ENCODE measurements around the gene SMARCA4.
"Not testable (repeated sequence)": the region's sequence is repeated elsewhere in the genome, so short reads cannot be mapped to it uniquely, and the experiment has no call there.

SMARCA4 gene

DNA sequence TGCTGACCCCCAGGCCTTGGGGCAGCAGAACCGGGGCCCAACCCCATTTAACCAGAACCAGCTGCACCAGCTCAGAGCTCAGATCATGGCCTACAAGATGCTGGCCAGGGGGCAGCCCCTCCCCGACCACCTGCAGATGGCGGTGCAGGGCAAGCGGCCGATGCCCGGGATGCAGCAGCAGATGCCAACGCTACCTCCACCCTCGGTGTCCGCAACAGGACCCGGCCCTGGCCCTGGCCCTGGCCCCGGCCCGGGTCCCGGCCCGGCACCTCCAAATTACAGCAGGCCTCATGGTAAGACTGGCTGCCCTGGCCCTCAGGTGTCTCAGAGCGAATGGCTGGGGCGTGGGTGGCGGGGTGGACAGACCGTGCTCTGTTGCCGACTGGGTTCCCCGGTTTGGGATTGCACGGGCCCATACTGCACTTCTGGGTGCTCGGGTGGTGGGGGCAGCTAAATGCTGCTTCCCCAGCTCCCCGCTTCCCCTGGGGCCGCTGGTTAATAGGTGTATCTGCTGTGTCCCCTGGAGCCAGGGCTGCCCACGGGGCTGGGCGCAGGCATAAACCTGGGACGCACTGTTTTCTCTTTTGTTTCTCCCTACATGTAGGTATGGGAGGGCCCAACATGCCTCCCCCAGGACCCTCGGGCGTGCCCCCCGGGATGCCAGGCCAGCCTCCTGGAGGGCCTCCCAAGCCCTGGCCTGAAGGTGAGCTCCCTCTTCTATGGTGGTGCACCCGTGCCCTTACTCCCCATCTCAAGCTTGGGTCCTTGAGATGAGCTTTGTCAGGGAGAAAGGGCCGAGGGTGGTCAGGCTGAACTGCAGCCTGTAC, 25.7 kb downstream of the SMARCA4 start:
- TF ChIP-seq FOXA1 (IDR thresholded peaks at IDR 0.05) (no peak), TARDBP (IDR thresholded peaks at IDR 0.05) (no peak), ARNT (IDR thresholded peaks at IDR 0.05) (no peak), ZNF384 (IDR thresholded peaks at IDR 0.05) (no peak), CTBP1 (IDR thresholded peaks at IDR 0.05; ENCODE audit: borderline replicate concordance) (no peak)
- ChIA-PET POLR2A (no interaction called here), CTCF (interaction anchor here (0.6 kb wide), 1 partner anchor 15 kb away, joined by 3 read pairs; no protein-coding TSS in a partner anchor)
- DNase-seq (ENCODE audit: extremely low spot score): no peak

DNA sequence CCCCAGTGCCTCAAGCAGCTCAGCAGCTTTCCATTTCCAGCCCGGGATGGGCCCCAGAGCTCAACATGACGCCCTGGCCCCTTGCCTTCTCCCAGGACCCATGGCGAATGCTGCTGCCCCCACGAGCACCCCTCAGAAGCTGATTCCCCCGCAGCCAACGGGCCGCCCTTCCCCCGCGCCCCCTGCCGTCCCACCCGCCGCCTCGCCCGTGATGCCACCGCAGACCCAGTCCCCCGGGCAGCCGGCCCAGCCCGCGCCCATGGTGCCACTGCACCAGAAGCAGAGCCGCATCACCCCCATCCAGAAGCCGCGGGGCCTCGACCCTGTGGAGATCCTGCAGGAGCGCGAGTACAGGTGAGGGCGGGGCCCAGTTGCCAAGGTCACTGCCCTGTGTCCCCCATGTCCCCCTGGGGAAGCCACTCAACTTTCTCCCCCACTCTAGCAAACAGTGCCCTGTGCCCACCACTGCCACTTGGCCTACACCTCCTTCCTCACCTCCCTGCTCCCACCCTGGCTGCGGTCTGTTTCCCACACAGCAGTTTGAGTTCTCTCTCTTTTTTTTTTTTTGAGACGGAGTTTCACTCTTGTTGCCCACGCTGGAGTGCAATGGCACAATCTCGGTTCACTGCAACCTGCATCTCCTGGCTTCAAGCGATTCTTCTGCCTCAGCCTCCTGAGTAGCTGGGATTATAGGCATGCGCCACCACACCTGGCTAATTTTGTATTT, 26.9 kb downstream of the SMARCA4 start:
- DNase-seq (ENCODE audit: extremely low spot score): no peak
- no peak for TF ChIP-seq HDGF (IDR thresholded peaks at IDR 0.05; ENCODE audit: borderline replicate concordance)
- TF ChIP-seq SUZ12 (IDR thresholded peaks at IDR 0.05): no peak
- no peak for TF ChIP-seq TARDBP (IDR thresholded peaks at IDR 0.05)
- no peak for TF ChIP-seq ZNF384 (IDR thresholded peaks at IDR 0.05)
- CTCF ChIA-PET: no interaction called here
- POLR2A ChIA-PET: no interaction called here

DNA sequence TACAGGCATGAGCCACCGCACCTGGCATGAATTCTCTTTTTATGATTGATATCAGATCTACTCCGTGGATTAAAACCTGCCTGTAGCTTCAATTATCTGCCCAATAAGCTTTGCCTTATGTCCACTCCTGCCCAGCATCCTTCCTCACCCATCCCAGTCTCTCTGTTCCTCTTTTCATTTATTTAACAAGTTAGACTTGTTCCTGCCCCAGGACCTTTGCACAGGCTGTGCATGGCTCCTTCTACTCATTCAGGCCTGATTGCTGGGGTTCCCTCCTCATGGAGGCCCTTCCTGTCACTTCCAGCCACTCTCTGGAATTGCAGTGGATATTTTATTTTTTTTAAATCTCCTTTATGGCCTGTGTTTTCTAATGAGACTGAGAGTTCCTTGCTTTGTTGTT, 27.6 kb downstream of the SMARCA4 start:
- TF ChIP-seq ZNF384 (IDR thresholded peaks at IDR 0.05): no peak
- DNase-seq (ENCODE audit: extremely low spot score): no peak
- ChIA-PET POLR2A (no interaction called here), CTCF (no interaction called here)

DNA sequence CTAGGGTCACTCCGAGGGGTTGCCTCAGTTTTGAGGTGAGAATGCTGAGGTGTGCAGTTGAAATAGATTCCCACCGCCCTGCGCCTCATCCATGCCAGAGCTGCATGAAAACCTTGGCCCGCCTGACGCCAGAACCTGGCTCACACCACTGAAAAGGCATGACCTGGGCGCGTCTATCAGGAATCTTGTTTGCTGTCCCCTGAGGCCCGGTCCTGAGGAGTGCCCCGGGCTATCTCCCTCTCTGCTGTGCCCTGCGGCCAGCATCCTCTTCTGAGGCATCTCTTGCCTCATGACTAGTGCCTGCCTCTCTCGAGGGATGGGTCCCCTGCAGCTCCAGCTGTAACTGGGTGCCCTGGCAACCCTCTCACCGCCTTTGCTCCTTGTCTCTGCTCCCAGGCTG, 28.1 kb downstream of the SMARCA4 start:
- DNase-seq (ENCODE audit: extremely low spot score): no peak
- POLR2A ChIA-PET: no interaction called here
- CTCF ChIA-PET: no interaction called here
- TF ChIP-seq, protein P1, sequence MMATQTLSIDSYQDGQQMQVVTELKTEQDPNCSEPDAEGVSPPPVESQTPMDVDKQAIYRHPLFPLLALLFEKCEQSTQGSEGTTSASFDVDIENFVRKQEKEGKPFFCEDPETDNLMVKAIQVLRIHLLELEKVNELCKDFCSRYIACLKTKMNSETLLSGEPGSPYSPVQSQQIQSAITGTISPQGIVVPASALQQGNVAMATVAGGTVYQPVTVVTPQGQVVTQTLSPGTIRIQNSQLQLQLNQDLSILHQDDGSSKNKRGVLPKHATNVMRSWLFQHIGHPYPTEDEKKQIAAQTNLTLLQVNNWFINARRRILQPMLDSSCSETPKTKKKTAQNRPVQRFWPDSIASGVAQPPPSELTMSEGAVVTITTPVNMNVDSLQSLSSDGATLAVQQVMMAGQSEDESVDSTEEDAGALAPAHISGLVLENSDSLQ (IDR thresholded peaks at IDR 0.05): no peak
- TF ChIP-seq L3MBTL2 (conservative IDR thresholded peaks at IDR 0.05): no peak
- TF ChIP-seq ZNF384 (IDR thresholded peaks at IDR 0.05): no peak
- no peak for TF ChIP-seq NFRKB (IDR thresholded peaks at IDR 0.05)
- no peak for TF ChIP-seq CTBP1 (IDR thresholded peaks at IDR 0.05; ENCODE audit: borderline replicate concordance)
- no peak for TF ChIP-seq BHLHE40 (IDR thresholded peaks at IDR 0.05; ENCODE audit: borderline replicate concordance)
- no peak for TF ChIP-seq FOXK2 (IDR thresholded peaks at IDR 0.05)

DNA sequence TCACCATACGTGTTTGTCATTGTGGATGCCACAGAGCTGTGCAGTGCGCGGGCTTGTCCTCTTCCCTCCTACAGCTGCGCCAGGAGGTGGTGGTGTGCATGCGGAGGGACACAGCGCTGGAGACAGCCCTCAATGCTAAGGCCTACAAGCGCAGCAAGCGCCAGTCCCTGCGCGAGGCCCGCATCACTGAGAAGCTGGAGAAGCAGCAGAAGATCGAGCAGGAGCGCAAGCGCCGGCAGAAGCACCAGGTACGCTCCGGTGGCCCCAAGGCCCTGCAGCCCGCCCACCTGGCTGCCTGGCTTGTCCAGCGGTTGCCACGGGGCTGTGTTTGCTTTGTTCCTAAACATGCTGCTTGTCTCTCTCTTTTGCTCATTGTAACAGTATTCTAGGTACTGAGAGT, 30.2 kb downstream of the SMARCA4 start:
- ChIA-PET POLR2A (interaction anchor here (1.3 kb wide), 1 partner anchor 30 kb away, joined by 3 read pairs; the partner anchor contains the start of gene SMARCA4), CTCF (no interaction called here)
- TF ChIP-seq FOXM1 (IDR thresholded peaks at IDR 0.05; ENCODE audit: borderline replicate concordance): no peak
- TF ChIP-seq FOXA1 (IDR thresholded peaks at IDR 0.05): no peak
- TF ChIP-seq SP1 (IDR thresholded peaks at IDR 0.05): no peak
- TF ChIP-seq BHLHE40 (IDR thresholded peaks at IDR 0.05; ENCODE audit: borderline replicate concordance): no peak
- TF ChIP-seq L3MBTL2 (conservative IDR thresholded peaks at IDR 0.05): no peak
- no peak for TF ChIP-seq NFRKB (IDR thresholded peaks at IDR 0.05)
- no peak for TF ChIP-seq CTBP1 (IDR thresholded peaks at IDR 0.05; ENCODE audit: borderline replicate concordance)
- TF ChIP-seq FOXK2 (IDR thresholded peaks at IDR 0.05): no peak
- TF ChIP-seq ZNF384 (IDR thresholded peaks at IDR 0.05): no peak
- DNase-seq (ENCODE audit: extremely low spot score): no peak

DNA sequence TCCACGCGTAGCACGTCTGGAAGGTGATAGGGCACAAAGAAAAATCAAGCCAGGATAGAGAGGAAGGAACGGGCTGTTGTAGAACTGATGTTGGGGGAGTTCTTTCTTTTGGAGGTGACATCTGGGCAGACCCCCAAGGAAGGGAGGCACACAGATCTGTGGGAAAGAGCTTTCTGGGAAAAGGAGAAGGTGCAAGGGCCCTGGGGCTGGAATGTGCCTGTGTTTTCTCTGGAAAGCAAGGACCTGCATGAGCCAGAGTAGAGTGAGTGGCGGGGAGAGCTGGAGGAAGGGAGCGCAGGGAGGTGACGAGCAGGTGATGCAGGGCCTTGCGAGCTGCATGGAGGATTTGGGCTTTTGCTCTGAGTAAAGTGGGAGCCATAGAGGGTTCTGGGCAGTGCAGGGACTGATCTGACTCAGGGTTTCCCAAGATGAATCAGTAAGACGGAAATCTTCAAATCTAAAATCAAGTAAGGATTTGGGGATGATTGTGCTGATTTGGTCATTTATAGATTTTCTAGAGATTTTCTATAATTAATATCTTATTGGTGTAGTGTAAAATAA, 30.8 kb downstream of the SMARCA4 start:
- DNase-seq (ENCODE audit: extremely low spot score): no peak
- TF ChIP-seq LEF1 (IDR thresholded peaks at IDR 0.05; ENCODE audit: borderline replicate concordance): no peak
- TF ChIP-seq TARDBP (IDR thresholded peaks at IDR 0.05): no peak
- no peak for TF ChIP-seq ARNT (IDR thresholded peaks at IDR 0.05)
- TF ChIP-seq SUZ12 (IDR thresholded peaks at IDR 0.05): no peak
- no peak for TF ChIP-seq FOXK2 (IDR thresholded peaks at IDR 0.05)
- ChIA-PET POLR2A (interaction anchor here (1.3 kb wide), 1 partner anchor 31 kb away, joined by 3 read pairs; the partner anchor contains the start of gene SMARCA4), CTCF (interaction anchor here (0.6 kb wide), 1 partner anchor 43 kb away, joined by 3 read pairs; no protein-coding TSS in a partner anchor)

DNA sequence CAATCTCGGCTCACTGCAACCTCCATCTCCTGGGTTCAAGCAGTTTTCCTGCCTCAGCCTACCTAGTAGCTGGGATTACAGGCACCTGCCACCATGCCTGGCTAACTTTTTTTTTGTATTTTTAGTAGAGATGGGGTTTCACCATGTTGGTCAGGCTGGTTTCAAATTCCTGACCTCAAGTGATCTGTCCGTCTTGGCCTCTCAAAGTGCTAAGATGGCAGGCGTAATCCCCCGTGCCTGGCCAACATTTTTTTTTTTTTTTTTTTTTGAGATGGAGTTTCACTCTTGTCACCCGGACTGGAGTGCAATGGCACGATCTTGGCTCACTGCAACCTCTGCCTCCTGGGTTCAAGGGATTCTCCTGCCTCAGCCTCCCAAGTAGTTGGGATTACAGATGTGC, 31.3 kb downstream of the SMARCA4 start:
- CTCF ChIA-PET: interaction anchor here (0.6 to 0.7 kb wide), 2 partner anchors 43 kb away, joined by 3 to 5 read pairs; no protein-coding TSS in a partner anchor
- POLR2A ChIA-PET; DNase-seq (ENCODE audit: extremely low spot score): not testable (repeated sequence)

DNA sequence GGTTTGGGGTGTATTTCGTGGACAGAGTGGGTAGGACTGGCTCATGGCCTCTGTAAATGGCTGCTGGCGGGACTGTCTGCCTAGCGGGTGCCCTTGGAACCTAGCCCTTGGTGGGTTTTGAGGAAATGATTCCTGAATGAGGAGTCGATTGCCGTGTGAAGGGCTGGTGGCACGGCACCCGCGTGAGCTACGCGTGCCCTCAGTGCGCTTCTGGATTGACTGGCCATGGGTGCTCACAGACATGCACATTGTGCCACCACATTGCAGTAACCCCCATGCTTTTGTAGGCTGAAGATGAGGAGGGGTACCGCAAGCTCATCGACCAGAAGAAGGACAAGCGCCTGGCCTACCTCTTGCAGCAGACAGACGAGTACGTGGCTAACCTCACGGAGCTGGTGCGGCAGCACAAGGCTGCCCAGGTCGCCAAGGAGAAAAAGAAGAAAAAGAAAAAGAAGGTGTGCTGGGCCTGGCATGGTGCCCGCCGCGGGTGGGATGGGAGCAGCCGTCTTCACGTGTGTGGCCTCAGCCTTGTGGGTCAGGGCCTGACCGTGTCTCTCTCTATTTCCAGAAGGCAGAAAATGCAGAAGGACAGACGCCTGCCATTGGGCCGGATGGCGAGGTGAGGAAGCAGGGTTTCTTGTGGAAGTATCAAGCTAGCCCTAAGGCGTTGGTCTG, 35.2 kb downstream of the SMARCA4 start:
- POLR2A ChIA-PET: no interaction called here
- no peak for DNase-seq (ENCODE audit: extremely low spot score)
- CTCF ChIA-PET: no interaction called here
- TF ChIP-seq L3MBTL2 (conservative IDR thresholded peaks at IDR 0.05): no peak
